CD4-positive, alpha-beta memory T cell (primary cell): ENCODE results near the gene IGF2BP3. TPM values are rescaled to one million over a fixed set of nuclear protein-coding genes. Genes with fewer than 3 reads are reported as not detected.
"Not testable (repeated sequence)": the region's sequence is repeated elsewhere in the genome, so short reads cannot be mapped to it uniquely, and the experiment has no call there.

Experiments
- CTCF ChIA-PET: fragments of 350-600 bp; sonication (Branson Sonifier 250); formaldehyde crosslinking; loops from one replicate; lab custom pipeline; 2021; ENCODE audit warnings: inconsistent platforms; ENCODE audit not compliant: partially characterized antibody; lab: Charles Lee
- POLR2A ChIA-PET: fragments of 350-600 bp; sonication (Branson Sonifier 250); formaldehyde crosslinking; loops from one replicate; lab custom pipeline; 2021; ENCODE audit not compliant: partially characterized antibody; lab: Charles Lee
- DNase-seq, 5 donors: peaks; one replicate each; pipeline versions ENCODE4 v3.0.0 to v3.0.0-alpha.2; 2020 to 2022; ENCODE audit warnings: mixed read lengths in 1 of 5
- H3K27ac ChIP-seq: one replicate; pipeline ENCODE4 v1.7.0; 2013; ENCODE audit warnings: low read depth, low read length
- H3K27me3 ChIP-seq: 2 replicates; pipeline ENCODE4 v1.7.0; 2013; ENCODE audit warnings: mild to moderate bottlenecking, low read length, moderate library complexity; ENCODE audit not compliant: insufficient read depth
- H3K36me3 ChIP-seq: 2 replicates; pipeline ENCODE4 v1.7.0; 2013; ENCODE audit warnings: mild to moderate bottlenecking, low read length, moderate library complexity; ENCODE audit not compliant: insufficient read depth
- H3K4me1 ChIP-seq: 2 replicates; pipeline ENCODE4 v1.7.0; 2013; ENCODE audit warnings: mild to moderate bottlenecking, low read length, moderate library complexity; ENCODE audit not compliant: insufficient read depth
- H3K4me3 ChIP-seq, 2 donors: one replicate each; pipeline ENCODE4 v1.7.0; 2013; ENCODE audit warnings: low read length in 2 of 2, mild to moderate bottlenecking in 1 of 2
- H3K9me3 ChIP-seq, 2 donors: one replicate each; pipeline ENCODE4 v1.7.0; 2013; ENCODE audit warnings: low read length in 2 of 2, control low read depth in 1 of 2; ENCODE audit not compliant: control insufficient read depth in 1 of 2
- H3K27ac Mint-ChIP-seq, 7 donors: one replicate each; pipeline ENCODE4 v1.8.0; 2020 to 2021; ENCODE audit warnings: mixed read lengths in 7 of 7, mild to moderate bottlenecking in 6 of 7, inconsistent platforms in 3 of 7, moderate library complexity in 3 of 7
- H3K27me3 Mint-ChIP-seq, 2 donors: one replicate each; pipeline ENCODE4 v1.8.0; 2020 to 2021; ENCODE audit warnings: mixed read lengths in 2 of 2
- H3K36me3 Mint-ChIP-seq, 2 donors: one replicate each; pipeline ENCODE4 v1.8.0; 2020 to 2021; ENCODE audit warnings: mixed read lengths in 2 of 2, inconsistent platforms in 1 of 2, mild to moderate bottlenecking in 1 of 2
- H3K4me1 Mint-ChIP-seq, 4 donors: one replicate each; pipeline ENCODE4 v1.8.0; 2020 to 2021; ENCODE audit warnings: mixed read lengths in 4 of 4, mild to moderate bottlenecking in 1 of 4
- H3K4me3 Mint-ChIP-seq, 8 donors: one replicate each; pipeline ENCODE4 v1.8.0; 2020 to 2021; ENCODE audit warnings: mixed read lengths in 8 of 8, mild to moderate bottlenecking in 7 of 8, moderate library complexity in 6 of 8, inconsistent platforms in 3 of 8
- H3K9me3 Mint-ChIP-seq, 8 donors: one replicate each; pipeline ENCODE4 v1.8.0; 2020 to 2021; ENCODE audit warnings: mixed read lengths in 8 of 8, mild to moderate bottlenecking in 5 of 8, inconsistent platforms in 3 of 8, moderate library complexity in 1 of 8
- intact Hi-C: fragments of 100-400 bp; cut with micrococcal nuclease; formaldehyde crosslinking; loops from one replicate; pipeline ENCODE4 v1.15.1; 2023
- polyA plus RNA-seq, 2 donors: library from polyadenylated mRNA; unstranded; fragments of 300-500 nt; fragmentation: Illumina TruSeq; gene quantifications; one replicate each; pipeline ENCODE4 v1.2.3, GENCODE V29; 2021
- total RNA-seq, 2 experiments: library from RNA; stranded (reverse); gene quantifications; one replicate each; pipeline ENCODE4 v1.2.3, GENCODE V29; 2021

IGF2BP3 gene
- total and polyA plus RNA-seq, 4 experiments from 2014 or later = not detected

GRCh38 chr7:23332910-23333612 is 137.2 kb downstream of the IGF2BP3 start:
- Mint-ChIP-seq H3K36me3 (no peaks in the 10 kb centered on the region), H3K27me3 (peaks cover 1 to 9% of the 10 kb centered on the region in 2 donors), H3K27ac (no peak overlapping the region), H3K4me3 (no peak overlapping the region), H3K9me3 (peaks cover 0 to 4% (median under 1%) of the 10 kb centered on the region in 8 donors), H3K4me1 (no peaks in the 10 kb centered on the region)
- no peak for DNase-seq
- no peaks in the 10 kb centered on the region for H3K4me1 ChIP-seq
- no peak overlapping the region for H3K4me3 ChIP-seq
- POLR2A ChIA-PET = no interaction called here
- intact Hi-C loops = no loop called here
- H3K36me3 ChIP-seq = no peaks in the 10 kb centered on the region
- H3K9me3 ChIP-seq = no peaks in the 10 kb centered on the region
- CTCF ChIA-PET = no interaction called here
- no peaks in the 10 kb centered on the region for H3K27me3 ChIP-seq
- H3K27ac ChIP-seq = no peak overlapping the region

DNA sequence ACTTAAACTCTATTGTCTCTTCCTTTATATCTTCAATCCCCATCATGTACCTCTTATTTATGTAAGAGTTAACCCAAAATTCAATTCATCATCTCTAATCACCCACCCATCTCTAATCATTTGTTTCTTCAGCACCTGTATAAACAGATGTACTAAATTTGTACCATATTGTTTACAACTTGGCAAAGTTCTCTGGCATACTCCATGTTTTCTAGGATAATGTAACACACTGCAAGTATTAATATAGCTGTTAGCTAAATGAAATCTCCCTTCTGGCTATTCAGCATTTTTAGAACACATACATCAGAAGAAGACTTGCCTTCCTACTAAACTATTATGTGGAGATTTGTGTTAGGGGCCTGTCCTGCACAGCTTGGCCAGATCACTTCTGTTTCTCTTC is 138.1 kb downstream of the IGF2BP3 start:
- Histone ChIP-seq H3K27ac (no peak overlapping the region), H3K4me1 (no peaks in the 10 kb centered on the region), H3K9me3 (no peaks in the 10 kb centered on the region), H3K27me3 (no peaks in the 10 kb centered on the region), H3K4me3 (no peak overlapping the region), H3K36me3 (no peaks in the 10 kb centered on the region)
- ChIA-PET CTCF (no interaction called here), POLR2A (no interaction called here)
- intact Hi-C loops = no loop called here
- Mint-ChIP-seq H3K9me3 (peaks cover 0 to 1% (median 0%) of the 10 kb centered on the region in 8 donors), H3K27ac (no peak overlapping the region), H3K27me3 (peaks cover 3 to 11% of the 10 kb centered on the region in 2 donors), H3K4me1 (no peaks in the 10 kb centered on the region), H3K4me3 (no peak overlapping the region), H3K36me3 (no peaks in the 10 kb centered on the region)
- DNase-seq = no peak

DNA sequence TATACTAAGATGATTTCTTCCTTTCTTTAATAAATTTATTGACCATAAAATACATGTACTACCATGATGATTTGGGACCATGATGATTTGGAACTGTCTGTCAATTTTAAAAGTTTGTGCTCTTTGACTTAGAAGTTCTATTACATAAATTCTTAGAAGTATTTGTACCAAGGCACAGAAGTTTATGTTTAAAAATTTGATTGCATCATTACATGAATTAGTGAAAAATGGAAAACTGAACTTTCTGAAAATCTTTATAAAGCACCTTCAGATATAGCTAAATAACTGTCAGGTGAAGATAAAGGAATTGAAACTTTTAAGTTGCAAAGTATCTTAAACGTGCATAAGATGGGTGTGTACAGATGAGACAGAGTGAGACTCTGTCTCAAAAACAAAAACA is 139.2 kb downstream of the IGF2BP3 start:
- Mint-ChIP-seq H3K27ac (no peak overlapping the region), H3K9me3 (peaks cover 0 to 1% (median 0%) of the 10 kb centered on the region in 8 donors), H3K36me3 (no peaks in the 10 kb centered on the region), H3K4me1 (no peaks in the 10 kb centered on the region), H3K27me3 (peaks cover 3 to 11% of the 10 kb centered on the region in 2 donors), H3K4me3 (no peak overlapping the region)
- DNase-seq = no peak
- Histone ChIP-seq H3K4me1 (no peaks in the 10 kb centered on the region), H3K27ac (no peak overlapping the region), H3K9me3 (no peaks in the 10 kb centered on the region), H3K27me3 (no peaks in the 10 kb centered on the region), H3K36me3 (no peaks in the 10 kb centered on the region), H3K4me3 (no peak overlapping the region)
- ChIA-PET POLR2A (no interaction called here), CTCF (interaction anchor here (0.7 kb wide), 2 partner anchors 58 to 1768 kb away, joined by 3 read pairs; no protein-coding TSS in a partner anchor)
- intact Hi-C loops = no loop called here

DNA sequence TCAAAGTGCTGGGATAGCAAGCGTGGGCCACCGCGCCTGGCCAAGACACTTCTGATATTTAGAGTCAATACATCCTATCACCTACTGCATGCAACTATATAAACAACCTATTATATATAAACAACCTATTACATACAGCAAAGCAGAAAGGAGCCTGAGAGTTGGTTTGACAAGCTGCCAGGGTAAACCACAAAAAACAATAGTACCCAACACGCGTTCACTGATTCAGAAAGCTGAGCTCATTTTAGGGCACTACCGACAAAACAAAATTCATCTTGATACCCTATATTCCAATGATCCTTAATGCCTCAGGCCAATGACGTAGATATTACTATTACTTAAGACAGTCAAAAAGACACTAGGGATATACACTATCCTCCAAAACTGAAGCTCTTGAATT is 154.9 kb downstream of the IGF2BP3 start:
- Mint-ChIP-seq H3K27ac (no peak overlapping the region), H3K9me3 (no peaks in the 10 kb centered on the region), H3K27me3 (peaks cover 5 to 8% of the 10 kb centered on the region in 2 donors), H3K4me3 (no peak overlapping the region), H3K4me1 (no peaks in the 10 kb centered on the region), H3K36me3 (peaks cover 6 to 11% of the 10 kb centered on the region in 2 donors)
- intact Hi-C loops = no loop called here
- CTCF ChIA-PET = interaction anchor here (1.6 kb wide), 1 partner anchor 43 kb away, joined by 4 read pairs; no protein-coding TSS in a partner anchor
- DNase-seq = no peak
- H3K27ac ChIP-seq = no peak overlapping the region
- H3K36me3 ChIP-seq = no peaks in the 10 kb centered on the region
- POLR2A ChIA-PET = interaction anchor here (0.7 kb wide), 1 partner anchor 346 kb away, joined by 3 read pairs; no protein-coding TSS in a partner anchor
- no peaks in the 10 kb centered on the region for H3K27me3 ChIP-seq
- no peaks in the 10 kb centered on the region for H3K9me3 ChIP-seq
- H3K4me3 ChIP-seq = no peak overlapping the region
- no peaks in the 10 kb centered on the region for H3K4me1 ChIP-seq

DNA sequence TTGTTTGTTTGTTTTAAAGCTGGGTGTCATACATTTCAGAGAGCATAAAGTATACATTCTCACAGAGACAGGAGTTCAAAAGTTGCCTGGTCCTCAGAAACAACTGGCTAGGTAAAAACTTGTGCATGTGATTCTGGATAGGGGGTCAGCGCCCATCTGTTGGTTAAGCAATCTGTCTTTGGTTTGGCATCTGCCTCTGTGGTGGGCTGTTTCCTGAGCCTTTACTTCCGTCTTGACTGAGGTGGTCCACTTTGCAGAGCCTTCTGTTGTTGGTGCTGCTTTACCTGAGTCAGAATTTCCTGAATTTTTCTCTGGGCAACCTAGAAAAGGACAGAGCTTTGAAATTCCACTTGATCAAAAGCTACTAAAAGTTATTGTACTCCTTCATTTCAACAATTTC is 158.2 kb downstream of the IGF2BP3 start:
- H3K27me3 Mint-ChIP-seq, H3K27ac ChIP-seq, DNase-seq, H3K27me3 ChIP-seq, intact Hi-C loops, POLR2A ChIA-PET, H3K9me3 ChIP-seq, H3K9me3 Mint-ChIP-seq, H3K4me1 ChIP-seq, H3K4me3 ChIP-seq, H3K4me3 Mint-ChIP-seq, H3K36me3 ChIP-seq, H3K4me1 Mint-ChIP-seq: not testable (repeated sequence)
- CTCF ChIA-PET = interaction anchor here (1.2 kb wide), 1 partner anchor 10 kb away, joined by 3 read pairs; no protein-coding TSS in a partner anchor
- Mint-ChIP-seq H3K36me3 (peaks cover 20 to 40% of the 10 kb centered on the region in 2 donors), H3K27ac (peak overlapping the region in 1 of 7 donors; percentile 36)

- H3K4me3 ChIP-seq = no peak overlapping the region
- DNase-seq = no peak
- H3K9me3 ChIP-seq = no peaks in the 10 kb centered on the region
- Mint-ChIP-seq H3K9me3 (no peaks in the 10 kb centered on the region), H3K36me3 (peaks cover 28 to 65% of the 10 kb centered on the region in 2 donors), H3K27ac (no peak overlapping the region), H3K27me3 (no peaks in the 10 kb centered on the region), H3K4me3 (no peak overlapping the region), H3K4me1 (peaks cover 25 to 34% (median 31%) of the 10 kb centered on the region in 4 donors)
- ChIA-PET CTCF (no interaction called here), POLR2A (no interaction called here)
- H3K27ac ChIP-seq = no peak overlapping the region
- intact Hi-C loops = no loop called here
- peaks cover 18% of the 10 kb centered on the region for H3K4me1 ChIP-seq
- H3K27me3 ChIP-seq = no peaks in the 10 kb centered on the region
- H3K36me3 ChIP-seq = peaks cover 7% of the 10 kb centered on the region
Observed at GRCh38 chr7:23308754-23309153, 161.5 kb downstream of the IGF2BP3 start.

GRCh38 chr7:23306936-23307521 is 163.3 kb downstream of the IGF2BP3 start:
- Mint-ChIP-seq H3K27ac (peak overlapping the region in 3 of 7 donors; percentile 35 to 67 (median 37)), H3K9me3 (no peaks in the 10 kb centered on the region), H3K4me3 (no peak overlapping the region), H3K4me1 (peaks cover 33 to 48% (median 42%) of the 10 kb centered on the region in 4 donors), H3K27me3 (no peaks in the 10 kb centered on the region), H3K36me3 (peaks cover 38 to 74% of the 10 kb centered on the region in 2 donors)
- peaks cover 13% of the 10 kb centered on the region for H3K36me3 ChIP-seq
- peaks cover 35% of the 10 kb centered on the region for H3K4me1 ChIP-seq
- intact Hi-C loops = no loop called here
- no peak overlapping the region for H3K4me3 ChIP-seq
- ChIA-PET CTCF (no interaction called here), POLR2A (no interaction called here)
- H3K27me3 ChIP-seq = no peaks in the 10 kb centered on the region
- DNase-seq = no peak
- H3K9me3 ChIP-seq = no peaks in the 10 kb centered on the region
- no peak overlapping the region for H3K27ac ChIP-seq
